ENCODE data around the gene LRFN3. TPM values are rescaled to one million over a fixed set of nuclear protein-coding genes. Genes with fewer than 3 reads are reported as not detected.

Gene LRFN3
- total and polyA plus RNA-seq, 2 of the 4 experiments (the other 2 are of a cell fraction) = 0.36 to 4.8 TPM

DNA sequence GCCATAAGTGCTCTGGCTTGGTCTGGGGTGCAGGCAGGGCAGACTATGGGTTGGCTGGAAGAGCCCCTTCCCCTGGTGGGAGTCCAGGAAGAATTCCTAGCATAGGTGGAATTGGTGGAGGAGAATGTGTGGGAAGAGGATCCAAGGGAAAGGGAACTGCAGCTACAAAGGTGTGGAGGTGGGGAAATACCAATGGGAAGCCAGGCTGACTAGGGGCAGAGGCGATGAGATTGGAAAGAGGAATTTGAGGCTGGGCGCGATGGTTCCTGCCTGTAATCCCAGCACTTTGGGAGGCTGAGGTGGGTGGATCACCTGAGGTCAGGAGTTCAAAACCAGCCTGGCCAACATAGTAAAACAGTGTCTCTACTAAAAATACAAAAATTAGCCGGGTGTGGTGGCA lies 54.0 kb downstream of the LRFN3 start:
- CTCF ChIA-PET = no interaction called here
- no CpG with 5 or more reads among the region's 4 CpGs for WGBS, 2 experiments (ENCODE audit: extremely low coverage in 2 of 2, insufficient read length in 1 of 2)

More for the DNA sequence above, 54.0 kb downstream of the LRFN3 start:
- no peaks in the 10 kb centered on the region for H3K4me1 ChIP-seq (ENCODE audit: control insufficient read depth, insufficient read depth, low read length)
- H3K4me3 ChIP-seq (ENCODE audit: insufficient read depth, low read depth, low read length) = no peak overlapping the region
- H4K91ac ChIP-seq (ENCODE audit: insufficient read depth, low read depth, low read length) = no peak overlapping the region
- H3K36me3 ChIP-seq (ENCODE audit: control insufficient read depth, insufficient read depth, low read length) = no peaks in the 10 kb centered on the region
- no peak overlapping the region for H2BK20ac ChIP-seq (ENCODE audit: low read depth, low read length)
- no peak overlapping the region for H3K4ac ChIP-seq (ENCODE audit: low read depth, low read length)
- no peaks in the 10 kb centered on the region; the same call in 1 of the 2 replicates for H4K20me1 ChIP-seq (ENCODE audit: insufficient read depth, low read length)
- peaks cover 5% of the 10 kb centered on the region for H3K9me3 ChIP-seq (ENCODE audit: control insufficient read depth, insufficient read depth, low read length)
- no peak overlapping the region for H3K9ac ChIP-seq (ENCODE audit: low read depth, low read length)
- no peak overlapping the region for H3K27ac ChIP-seq (ENCODE audit: insufficient read depth, low read length)
- POLR2A ChIA-PET (ENCODE audit: unreplicated experiment) = no interaction called here
- H2BK15ac ChIP-seq (ENCODE audit: low read depth, low read length) = no peak overlapping the region
- H2AFZ ChIP-seq (replicated peaks; ENCODE audit: low read length, poor library complexity) = no peak overlapping the region
- H3K27me3 ChIP-seq (ENCODE audit: control insufficient read depth, insufficient read depth, low read length) = peaks cover 20% of the 10 kb centered on the region
- no peaks in the 10 kb centered on the region for H3K9me1 ChIP-seq (ENCODE audit: insufficient read depth, low read length)
- in situ Hi-C loops (cut with MboI; ENCODE audit: low sequenced_read_pairs) = no loop called here
- no peak for ATAC-seq (ENCODE audit: low read depth)
- no peak overlapping the region for H2BK120ac ChIP-seq (ENCODE audit: low read depth, low read length)
- H3K56ac ChIP-seq (ENCODE audit: extremely low read depth, insufficient read depth, low read length) = no peak overlapping the region
- H2AK5ac ChIP-seq (ENCODE audit: low read depth, low read length) = no peak overlapping the region
- dilution Hi-C loops (cut with HindIII; ENCODE audit: low sequenced_read_pairs, unreplicated experiment) = no loop called here
- H2AK9ac ChIP-seq (replicated peaks; ENCODE audit: low read depth, low read length, poor library complexity) = no peak overlapping the region
- no peak overlapping the region for H3K4me2 ChIP-seq (ENCODE audit: low read depth, low read length)
- intact Hi-C loops (cut with micrococcal nuclease) = no loop called here
- H3K14ac ChIP-seq (replicated peaks; ENCODE audit: low read depth, low read length) = no peak overlapping the region
- DNase-seq = no peak
- TF ChIP-seq POLR2A (IDR thresholded peaks at IDR 0.05; ENCODE audit: low read depth, low read length) (no peak), RFX5 (IDR thresholded peaks at IDR 0.05; ENCODE audit: low read depth, low read length) (no peak), CHD1 (IDR thresholded peaks at IDR 0.05; ENCODE audit: low read depth, low read length) (no peak), CTCF (conservative IDR thresholded peaks at IDR 0.05; ENCODE audit: low read depth, low read length) (no peak), FOS (IDR thresholded peaks at IDR 0.05; ENCODE audit: low read depth, low read length) (no peak), MXI1 (IDR thresholded peaks at IDR 0.05; ENCODE audit: borderline replicate concordance, low read depth, low read length) (no peak), USF2 (IDR thresholded peaks at IDR 0.05; ENCODE audit: low read depth, low read length) (no peak), MAFK (IDR thresholded peaks at IDR 0.05; ENCODE audit: low read depth, low read length) (no peak), SMC3 (IDR thresholded peaks at IDR 0.05; ENCODE audit: low read depth, low read length) (no peak), ELK1 (IDR thresholded peaks at IDR 0.05; ENCODE audit: borderline replicate concordance, low read depth, low read length) (no peak), RAD21 (IDR thresholded peaks at IDR 0.05; ENCODE audit: low read length) (no peak), NFE2L2 (IDR thresholded peaks at IDR 0.05; ENCODE audit: low read depth, low read length) (no peak), MAZ (IDR thresholded peaks at IDR 0.05; ENCODE audit: borderline replicate concordance, low read depth, low read length) (no peak), CEBPB (IDR thresholded peaks at IDR 0.05; ENCODE audit: low read depth, low read length) (no peak), BHLHE40 (IDR thresholded peaks at IDR 0.05; ENCODE audit: low read depth, low read length) (no peak), RCOR1 (IDR thresholded peaks at IDR 0.05; ENCODE audit: insufficient replicate concordance, low read length) (no peak)
- H3K79me1 ChIP-seq (ENCODE audit: low read depth in 1 of 2, low read length in 2 of 2) = peaks cover 0 to 3% of the 10 kb centered on the region in 2 experiments; a peak in 1 of 4 replicates
- no peak overlapping the region for H4K8ac ChIP-seq (ENCODE audit: low read depth in 2 of 2, low read length in 2 of 2)
- no peak overlapping the region for H4K5ac ChIP-seq (ENCODE audit: low read depth, low read length)
- H3K18ac ChIP-seq (ENCODE audit: low read depth, low read length) = no peak overlapping the region
- no peak overlapping the region for H2BK5ac ChIP-seq (ENCODE audit: low read depth, low read length, poor library complexity, severe bottlenecking)
- no TSS peak for BruUV-seq (replicated peaks)
- H3K23ac ChIP-seq (ENCODE audit: low read depth, low read length) = no peak overlapping the region
